ENCODE results near the gene TECR.

The TECR gene

GRCh38 chr19:14507704-14508542 is 21.5 kb upstream of the TECR start:
- no peak for DNase-seq (ENCODE audit: low spot score)

GRCh38 chr19:14510311-14511228 is 18.8 kb upstream of the TECR start:
- no peak for DNase-seq (ENCODE audit: low spot score)

- DNase-seq (ENCODE audit: low spot score) = no peak
These were observed 18.2 kb upstream of the TECR start for GRCh38 chr19:14511229-14511593.

- no peak for DNase-seq (ENCODE audit: low spot score)
These were observed 16.9 kb upstream of the TECR start for GRCh38 chr19:14512406-14512961.

- DNase-seq (ENCODE audit: low spot score) = no peak
These were observed 15.1 kb upstream of the TECR start for GRCh38 chr19:14514215-14514863.

- no peak for DNase-seq (ENCODE audit: low spot score)
These were observed 13.8 kb upstream of the TECR start for GRCh38 chr19:14515501-14516047.

GRCh38 chr19:14516048-14516534 is 13.3 kb upstream of the TECR start:
- no peak for DNase-seq (ENCODE audit: low spot score)

GRCh38 chr19:14516746-14517438 is 12.5 kb upstream of the TECR start:
- no peak for DNase-seq (ENCODE audit: low spot score)

GRCh38 chr19:14517446-14517839 is 12.0 kb upstream of the TECR start:
- no peak for DNase-seq (ENCODE audit: low spot score)

GRCh38 chr19:14517840-14518505 is 11.4 kb upstream of the TECR start, which contains the start of gene DNAJB1:
Gene DNAJB1, minus strand, starts transcription at chr19:14518397. Its CDS starts 48 bp downstream, at chr19:14518349.
- peak; percentile 88 for DNase-seq (ENCODE audit: low spot score)

GRCh38 chr19:14519245-14519859 is 10.0 kb upstream of the TECR start:
- no peak for DNase-seq (ENCODE audit: low spot score)

- DNase-seq (ENCODE audit: low spot score) = no peak
These were observed 9.5 kb upstream of the TECR start for GRCh38 chr19:14519860-14520407.

GRCh38 chr19:14520543-14520942 is 8.9 kb upstream of the TECR start:
- DNase-seq (ENCODE audit: low spot score) = no peak

- no peak for DNase-seq (ENCODE audit: low spot score)
These were observed 3.7 kb upstream of the TECR start for GRCh38 chr19:14525729-14526128.

- no peak for DNase-seq (ENCODE audit: low spot score)
These were observed 3.0 kb upstream of the TECR start for GRCh38 chr19:14526423-14526822.

- DNase-seq (ENCODE audit: low spot score) = no peak
These were observed 758 bp upstream of the TECR start for GRCh38 chr19:14528419-14529253.

- no peak for DNase-seq (ENCODE audit: low spot score)
These were observed 583 bp downstream of the TECR start for GRCh38 chr19:14530005-14530348.

- DNase-seq (ENCODE audit: low spot score) = no peak
These were observed 1.1 kb downstream of the TECR start for GRCh38 chr19:14530506-14530905.

- DNase-seq (ENCODE audit: low spot score) = no peak
These were observed 4.1 kb downstream of the TECR start for GRCh38 chr19:14533450-14533849.

All from HuH-7.5 (cell line).